Stimulated activated CD4-positive, alpha-beta T cell treated with anti-CD3 and anti-CD28 coated beads, Interleukin-15, amount 100 ng/mL, for 1 hour (primary cell): ENCODE measurements around the gene OVCH1.
"Not testable (repeated sequence)": the region's sequence is repeated elsewhere in the genome, so short reads cannot be mapped to it uniquely, and the experiment has no call there.

Experiments used
- DNase-seq, 2 donors: peaks; one replicate each; pipeline ENCODE4 v3.0.0-alpha.2; 2020; ENCODE audit warnings: low read depth in 1 of 2, low spot score in 1 of 2

Gene OVCH1

GRCh38 chr12:29414368-29414767 lies 83.1 kb downstream of the OVCH1 start:
- no peak for DNase-seq

- DNase-seq = no peak
Measured at GRCh38 chr12:29405561-29405960, 91.9 kb downstream of the OVCH1 start.

GRCh38 chr12:29403991-29404390 lies 93.5 kb downstream of the OVCH1 start:
- DNase-seq = no peak

- no peak for DNase-seq
Measured at GRCh38 chr12:29402437-29402836, 95.0 kb downstream of the OVCH1 start.

- DNase-seq = no peak
Measured at GRCh38 chr12:29398495-29398894, 99.0 kb downstream of the OVCH1 start.

GRCh38 chr12:29396774-29397173 lies 100.7 kb downstream of the OVCH1 start:
- no peak for DNase-seq

GRCh38 chr12:29395356-29395755 lies 102.1 kb downstream of the OVCH1 start:
- DNase-seq = no peak

GRCh38 chr12:29390419-29390818 lies 107.1 kb downstream of the OVCH1 start:
- not testable (repeated sequence) for DNase-seq

- no peak for DNase-seq
Measured at GRCh38 chr12:29389295-29389919, 108.1 kb downstream of the OVCH1 start.

GRCh38 chr12:29386084-29386680 lies 111.3 kb downstream of the OVCH1 start:
- DNase-seq = not testable (repeated sequence)

GRCh38 chr12:29385194-29385593 lies 112.3 kb downstream of the OVCH1 start:
- not testable (repeated sequence) for DNase-seq

- DNase-seq = no peak
Measured at GRCh38 chr12:29382251-29382650, 115.2 kb downstream of the OVCH1 start.

GRCh38 chr12:29380536-29381523 lies 116.7 kb downstream of the OVCH1 start, which contains the start of gene ERGIC2:
Gene ERGIC2, minus strand, starts transcription at chr12:29381172. Its CDS starts 9,539 bp downstream, at chr12:29371633.
- DNase-seq = peak; percentile 70 to 79
